H1 (cell line): Measurements from ENCODE around the gene FAM181A.

ENCODE experiments used
- EZH2 ChIP-seq: fragments of 200-600 bp; sonication (generic); IDR thresholded peaks from 2 replicates; pipeline ENCODE4 v1.7.1; 2012; ENCODE audit warnings: low read depth, mild to moderate bottlenecking, moderate library complexity, low read length, inconsistent platforms; ENCODE audit not compliant: severe bottlenecking
- MAFK ChIP-seq: IDR thresholded peaks from 2 replicates; pipeline ENCODE4 v1.6.1; 2012; ENCODE audit warnings: low read depth, mild to moderate bottlenecking, improper control_type of control experiment, low read length
- NRF1 ChIP-seq: IDR thresholded peaks from 2 replicates; pipeline ENCODE4 v1.6.1; 2011; ENCODE audit warnings: mild to moderate bottlenecking, low read depth, low read length, improper control_type of control experiment
- TAF7 ChIP-seq: optimal IDR thresholded peaks from 2 replicates; pipeline ENCODE3; 2011; ENCODE audit warnings: low read depth, mild to moderate bottlenecking, inconsistent platforms, low read length, moderate library complexity, borderline replicate concordance
- TF ChIP-seq, protein P1 (sequence below), 3 experiments: IDR thresholded peaks; 1 replicate in 2 of 3; 2 replicates in 1 of 3; pipeline versions ENCODE4 v1.5.1 to v1.6.1; 2011; ENCODE audit warnings: low read length in 3 of 3, mild to moderate bottlenecking in 3 of 3, inconsistent platforms in 2 of 3, low read depth in 1 of 3, moderate library complexity in 1 of 3; ENCODE audit not compliant: insufficient read depth in 1 of 3; ENCODE audit errors: control extremely low read depth in 1 of 3

DNA sequence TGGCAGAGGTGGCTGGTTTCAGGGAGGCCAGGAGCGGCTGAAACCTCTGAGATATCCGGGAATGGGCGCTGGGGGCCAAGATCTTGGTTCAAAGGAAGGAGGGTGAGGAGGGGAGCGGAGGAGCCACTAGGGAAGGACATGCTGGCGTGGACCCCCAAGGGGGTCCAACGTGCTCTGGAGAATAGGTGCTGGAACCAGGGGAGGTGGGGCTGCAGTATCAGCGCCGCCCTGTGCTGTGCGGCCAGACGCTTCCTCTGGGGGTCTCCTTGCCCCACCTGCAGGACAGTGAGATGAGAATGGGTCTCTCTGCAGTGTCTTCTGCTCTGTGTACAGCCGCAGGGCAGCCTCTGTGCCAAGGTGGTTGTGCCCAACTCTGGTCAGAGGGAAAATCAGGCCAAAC lies 2.5 kb downstream of the FAM181A start:
- TF ChIP-seq, protein P1, sequence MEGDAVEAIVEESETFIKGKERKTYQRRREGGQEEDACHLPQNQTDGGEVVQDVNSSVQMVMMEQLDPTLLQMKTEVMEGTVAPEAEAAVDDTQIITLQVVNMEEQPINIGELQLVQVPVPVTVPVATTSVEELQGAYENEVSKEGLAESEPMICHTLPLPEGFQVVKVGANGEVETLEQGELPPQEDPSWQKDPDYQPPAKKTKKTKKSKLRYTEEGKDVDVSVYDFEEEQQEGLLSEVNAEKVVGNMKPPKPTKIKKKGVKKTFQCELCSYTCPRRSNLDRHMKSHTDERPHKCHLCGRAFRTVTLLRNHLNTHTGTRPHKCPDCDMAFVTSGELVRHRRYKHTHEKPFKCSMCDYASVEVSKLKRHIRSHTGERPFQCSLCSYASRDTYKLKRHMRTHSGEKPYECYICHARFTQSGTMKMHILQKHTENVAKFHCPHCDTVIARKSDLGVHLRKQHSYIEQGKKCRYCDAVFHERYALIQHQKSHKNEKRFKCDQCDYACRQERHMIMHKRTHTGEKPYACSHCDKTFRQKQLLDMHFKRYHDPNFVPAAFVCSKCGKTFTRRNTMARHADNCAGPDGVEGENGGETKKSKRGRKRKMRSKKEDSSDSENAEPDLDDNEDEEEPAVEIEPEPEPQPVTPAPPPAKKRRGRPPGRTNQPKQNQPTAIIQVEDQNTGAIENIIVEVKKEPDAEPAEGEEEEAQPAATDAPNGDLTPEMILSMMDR (IDR thresholded peaks at IDR 0.05; ENCODE audit: control extremely low read depth in 1 of 3, insufficient read depth in 1 of 3, low read depth in 1 of 3, low read length in 3 of 3): no peak
- TF ChIP-seq TAF7 (no peak), NRF1 (no peak), EZH2 (no peak), MAFK (no peak)
